Glomerular endothelial cell (primary cell): ENCODE data around the gene C1orf105. TPM values are rescaled to one million over a fixed set of nuclear protein-coding genes. Genes with fewer than 3 reads are reported as not detected.
"Not testable (repeated sequence)": the region's sequence is repeated elsewhere in the genome, so short reads cannot be mapped to it uniquely, and the experiment has no call there.

ENCODE experiments used
- DNase-seq: peaks from one replicate; pipeline ENCODE4 v3.0.0-alpha.2; 2011; ENCODE audit warnings: low read depth, low spot score; ENCODE audit errors: extremely low read depth
- total RNA-seq: library from RNA; depleted of rRNA; stranded (reverse); fragments of >200 nt; gene quantifications from 2 replicates; pipeline ENCODE4 v1.2.3, GENCODE V29; 2015

C1orf105 gene
- total RNA-seq, 1 donor from 2014 or later, result not detected

DNA sequence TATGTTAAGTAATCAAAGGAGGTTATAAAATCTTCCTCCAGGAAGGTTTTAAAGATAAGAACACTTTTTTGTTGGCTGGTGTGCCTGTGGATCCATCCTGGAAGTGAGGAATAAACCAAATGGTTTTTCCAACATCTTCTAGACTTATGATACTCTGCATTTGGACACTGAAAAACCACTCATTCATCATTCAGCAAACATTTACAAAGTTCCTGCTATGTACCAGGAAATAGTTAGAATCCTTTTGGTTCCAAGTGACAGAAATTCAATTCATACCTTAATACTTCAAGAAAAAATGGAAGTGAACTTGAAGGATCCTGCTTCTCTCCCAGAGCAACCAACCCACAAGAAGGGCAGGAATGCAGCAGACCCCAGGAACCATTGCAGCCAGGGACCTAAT is 63.0 kb downstream of the C1orf105 start:
- DNase-seq, result no peak

DNA sequence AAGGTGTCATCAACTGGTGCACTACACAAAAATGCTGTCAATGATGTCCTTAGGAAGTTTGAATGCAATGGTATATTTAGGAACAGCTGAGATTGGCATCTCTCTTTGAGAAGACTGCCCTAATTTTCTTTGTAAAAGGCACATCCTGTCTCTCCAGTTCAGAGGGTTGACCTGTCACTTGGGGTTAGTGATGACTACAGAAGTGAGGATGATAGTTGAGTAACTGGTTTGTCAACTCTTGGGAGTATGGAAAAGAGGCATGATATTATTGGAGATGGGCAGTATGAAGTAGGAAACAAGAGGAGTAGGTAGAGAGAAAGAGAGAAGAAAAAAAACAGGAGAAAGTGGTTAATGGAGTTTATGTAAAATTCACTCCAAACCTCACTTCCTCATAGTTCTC is 63.8 kb downstream of the C1orf105 start:
- DNase-seq, result no peak

DNA sequence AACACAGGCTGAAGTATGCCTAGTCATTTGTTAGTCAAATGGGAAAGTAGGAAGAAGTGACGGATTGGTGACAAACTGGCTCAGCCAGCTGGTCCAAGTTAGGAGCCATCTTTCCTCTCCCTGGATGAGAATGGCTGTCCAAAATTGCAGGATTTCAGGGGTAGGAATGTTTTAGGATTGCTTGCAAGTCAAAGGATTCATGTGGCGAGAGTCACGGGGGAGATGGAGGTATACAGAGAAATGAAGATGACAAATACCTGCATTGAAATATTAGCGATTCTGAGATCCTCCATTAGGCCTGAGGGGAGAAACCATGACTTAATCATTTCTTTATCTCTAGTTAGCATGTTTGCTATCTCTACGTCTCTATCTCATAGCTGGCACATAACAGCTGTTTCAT is 65.1 kb downstream of the C1orf105 start:
- no peak for DNase-seq

DNA sequence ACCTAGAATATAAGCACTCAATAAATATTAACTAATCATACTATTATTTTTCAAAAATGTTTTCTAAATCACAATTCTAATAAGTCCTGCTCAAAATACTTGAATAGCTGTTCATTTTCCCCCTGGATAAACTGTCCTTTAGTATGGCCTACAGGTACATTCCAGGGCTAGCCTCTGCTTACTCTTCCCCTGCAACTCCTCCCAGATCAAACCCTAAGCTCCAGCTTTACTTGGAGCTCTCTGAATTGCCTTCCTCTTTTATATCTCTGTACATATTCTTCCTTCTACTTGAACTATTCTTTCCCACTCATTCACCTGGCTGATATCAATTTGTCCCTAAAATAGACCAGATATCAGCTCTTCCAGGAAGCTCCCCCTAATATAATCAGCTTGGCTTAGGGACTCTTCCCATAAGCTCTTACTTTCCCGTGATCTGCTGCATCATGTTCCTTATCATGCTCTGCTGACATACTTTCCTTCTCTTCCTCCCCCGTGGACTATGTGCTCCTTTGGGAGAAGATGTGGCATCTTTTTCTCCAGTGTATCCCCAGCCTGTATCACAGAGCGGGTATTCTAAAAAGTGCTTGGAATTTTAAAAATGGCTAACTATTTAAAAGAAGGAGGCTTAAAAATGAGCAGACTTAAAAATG is 66.4 kb downstream of the C1orf105 start:
- no peak for DNase-seq

DNA sequence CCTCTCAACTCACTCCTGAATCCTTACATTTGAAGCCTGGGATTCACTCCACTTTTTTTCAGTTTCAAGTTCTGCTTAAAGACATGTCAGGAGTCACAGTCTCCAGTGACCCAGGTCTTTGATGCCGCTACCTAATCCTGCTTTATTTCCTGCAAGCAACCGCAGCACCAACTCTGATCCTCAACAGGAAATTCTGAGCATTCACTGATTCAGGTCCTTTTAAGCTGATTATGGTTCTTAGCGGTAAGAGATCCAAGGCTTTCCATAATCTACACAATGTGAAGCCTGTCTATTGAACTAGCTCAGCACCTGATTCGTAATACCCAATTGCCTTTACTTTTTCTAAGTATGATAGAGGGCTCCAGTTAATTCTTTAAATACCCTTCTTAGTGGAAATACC is 67.1 kb downstream of the C1orf105 start:
- no peak for DNase-seq

DNA sequence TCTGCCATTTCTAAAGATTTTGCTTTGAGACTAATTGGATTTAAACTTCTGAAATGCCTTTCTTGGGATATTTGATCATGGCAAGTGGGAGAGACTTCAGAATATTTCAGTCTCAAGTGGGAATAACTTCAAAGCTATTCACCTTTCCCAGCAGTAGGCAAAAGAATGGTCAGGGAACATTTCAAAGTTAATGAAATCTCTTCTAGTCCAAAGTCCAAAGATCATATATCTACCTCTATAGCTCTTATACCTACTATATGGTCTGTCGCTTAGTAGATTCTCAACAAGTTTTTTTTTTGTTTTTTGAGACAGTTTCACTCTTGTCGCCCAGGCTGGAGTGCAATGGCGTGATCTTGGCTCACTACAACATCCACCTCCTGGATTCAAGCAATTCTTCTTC is 67.9 kb downstream of the C1orf105 start:
- no peak for DNase-seq

DNA sequence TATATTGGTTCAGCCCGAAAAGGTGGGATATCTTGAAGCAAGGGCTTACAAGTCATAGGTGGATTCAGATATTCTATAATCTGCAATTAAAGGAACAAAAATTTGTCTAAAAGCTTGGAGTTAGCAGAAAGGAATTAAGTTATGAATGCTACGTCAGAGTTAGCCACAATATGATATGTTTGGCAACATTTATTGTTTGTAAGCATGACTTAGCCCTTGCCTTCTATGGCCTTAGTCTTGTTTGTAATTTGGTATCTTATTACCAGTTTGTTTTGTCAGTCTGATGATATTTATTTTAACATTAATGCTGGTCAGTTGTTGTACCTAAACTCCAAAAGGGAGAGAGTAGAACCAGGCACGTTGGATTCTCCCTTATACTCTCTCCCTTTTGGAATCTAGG is 69.4 kb downstream of the C1orf105 start:
- no peak for DNase-seq

DNA sequence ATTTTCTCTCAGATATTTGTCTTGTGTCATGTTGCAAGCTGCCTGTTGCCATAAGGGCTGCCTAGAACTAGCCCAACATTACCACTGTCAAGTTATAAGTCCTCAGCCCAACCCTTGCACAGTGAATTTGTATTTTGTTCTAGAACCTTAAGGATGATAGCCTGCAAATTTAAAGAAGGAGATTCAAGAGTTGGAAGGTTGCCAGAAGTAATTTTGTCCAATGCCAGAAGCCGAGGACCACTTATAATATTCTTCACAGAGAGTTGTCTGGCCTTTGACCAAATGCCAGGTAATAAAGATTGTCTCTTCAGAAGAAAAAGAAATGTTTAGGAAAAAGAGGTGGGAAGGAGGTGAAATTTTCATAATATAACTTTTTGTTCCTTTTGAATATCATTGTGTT is 71.9 kb downstream of the C1orf105 start:
- DNase-seq, result no peak

DNA sequence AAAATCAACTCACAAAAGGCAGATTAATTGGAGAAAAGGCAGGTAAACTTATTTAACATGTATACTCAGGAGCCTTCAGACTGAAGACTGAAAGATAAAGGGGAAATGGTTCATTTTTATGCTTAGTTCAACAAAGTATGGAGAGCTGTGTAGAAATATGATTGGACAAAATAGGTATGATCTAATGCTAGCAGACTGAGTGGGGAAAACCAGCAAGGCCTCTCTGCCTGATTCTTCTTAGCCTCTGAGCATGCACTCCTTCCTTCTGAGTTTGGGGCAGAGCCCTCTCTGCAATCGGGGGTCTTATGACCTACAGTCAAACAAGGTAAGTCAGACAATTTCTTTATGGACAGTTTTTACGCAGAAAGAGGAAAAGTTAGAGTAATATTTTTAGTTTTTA is 73.7 kb downstream of the C1orf105 start:
- no peak for DNase-seq

DNA sequence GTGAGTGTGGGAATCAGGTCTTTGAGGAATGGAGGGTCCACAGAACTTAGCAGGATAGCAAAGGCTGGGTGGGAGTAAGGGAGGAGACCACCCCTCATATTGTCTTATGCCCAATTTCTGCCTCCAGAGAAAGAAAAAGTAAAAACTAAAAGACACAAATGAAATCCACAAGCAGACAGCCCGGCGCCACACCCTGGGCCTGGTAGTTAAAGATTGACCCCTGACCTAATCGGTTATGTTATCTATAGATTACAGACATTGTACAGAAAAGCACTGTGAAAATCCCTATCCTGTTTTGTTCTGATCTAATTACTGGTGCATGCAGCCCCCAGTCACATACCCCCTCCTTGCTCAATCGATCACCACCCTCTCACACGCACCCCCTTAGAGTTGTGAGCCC is 75.6 kb downstream of the C1orf105 start:
- DNase-seq, result not testable (repeated sequence)

DNA sequence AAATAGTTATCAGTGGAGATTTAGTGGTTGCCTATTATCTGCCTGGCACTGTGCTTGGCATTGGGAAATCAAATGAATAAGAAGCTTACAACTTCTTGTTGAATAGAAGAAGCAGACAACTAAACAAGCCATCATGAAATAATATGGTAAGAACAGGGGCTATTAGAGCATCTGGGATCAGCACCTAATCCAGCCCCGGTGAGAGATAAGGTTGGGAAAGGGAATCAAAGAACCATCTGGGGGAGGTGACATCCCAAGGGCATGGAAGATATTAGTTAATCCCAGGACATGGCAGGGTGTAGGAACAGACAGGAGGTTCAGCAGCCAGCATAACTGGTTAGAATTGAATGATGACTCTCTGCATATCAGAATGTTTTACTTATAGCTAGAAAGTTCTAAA is 76.2 kb downstream of the C1orf105 start:
- no peak for DNase-seq

DNA sequence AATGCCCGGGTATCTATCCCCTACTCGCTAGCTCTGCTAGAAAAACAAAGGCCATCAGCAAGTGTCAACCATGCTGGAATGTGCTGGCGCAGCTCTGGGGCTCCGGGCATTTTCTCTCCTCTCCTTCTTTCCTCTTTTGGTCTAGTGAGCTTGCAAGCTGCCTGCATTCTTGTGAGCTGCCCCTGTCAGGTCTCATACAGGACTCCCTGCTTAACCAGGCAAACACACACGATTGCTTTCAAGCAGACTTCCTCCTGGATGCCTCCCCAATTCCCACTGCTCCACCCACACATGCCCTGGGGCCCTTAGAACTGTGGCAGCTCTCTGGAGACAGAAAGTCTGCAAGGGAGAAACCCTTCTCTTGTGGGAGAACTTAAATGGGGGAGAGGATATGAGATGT is 76.7 kb downstream of the C1orf105 start:
- DNase-seq, result no peak

DNA sequence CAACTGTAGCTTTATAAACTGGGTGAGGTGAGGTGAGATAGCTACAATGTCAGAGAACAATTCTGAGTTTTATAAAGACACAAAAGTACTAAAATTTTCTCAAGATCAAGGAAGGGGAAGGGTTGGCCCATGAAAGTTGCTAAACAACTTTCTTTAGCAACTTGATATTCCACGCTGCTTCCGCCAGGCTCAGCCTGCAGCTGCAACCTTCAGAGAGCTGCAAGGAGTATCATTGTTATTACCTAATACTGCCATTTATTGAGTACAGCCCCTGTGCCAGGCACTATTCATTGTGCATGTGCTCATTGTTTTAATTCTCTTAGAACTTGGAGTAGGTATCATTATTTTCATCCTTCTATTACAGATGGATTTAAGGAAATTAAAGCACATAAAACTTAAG is 78.4 kb downstream of the C1orf105 start:
- no peak for DNase-seq

DNA sequence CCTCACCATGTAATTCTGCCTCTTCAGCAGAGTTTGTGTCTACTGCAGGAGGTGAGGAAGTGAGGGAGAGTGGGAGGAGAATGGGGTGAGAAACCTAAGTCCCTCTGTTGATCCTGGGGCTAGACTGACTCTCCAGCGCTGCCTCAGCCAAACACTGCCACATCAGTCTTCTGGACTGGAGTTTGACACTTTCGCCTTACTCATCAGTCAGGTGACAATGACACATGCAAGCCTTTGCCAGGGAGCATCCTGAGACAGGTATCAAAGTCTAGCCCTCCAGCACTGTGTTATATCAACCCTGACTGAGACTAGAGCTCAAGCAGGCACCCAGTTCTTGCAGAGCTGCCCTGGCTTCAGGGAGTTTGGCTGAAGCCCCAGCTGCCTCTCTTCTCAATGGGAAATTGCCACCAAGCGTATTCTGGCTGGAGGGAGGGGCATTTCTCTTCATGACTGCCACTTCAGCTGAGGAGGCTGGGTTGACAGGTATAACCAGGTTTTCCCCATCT is 79.2 kb downstream of the C1orf105 start:
- DNase-seq, result no peak

DNA sequence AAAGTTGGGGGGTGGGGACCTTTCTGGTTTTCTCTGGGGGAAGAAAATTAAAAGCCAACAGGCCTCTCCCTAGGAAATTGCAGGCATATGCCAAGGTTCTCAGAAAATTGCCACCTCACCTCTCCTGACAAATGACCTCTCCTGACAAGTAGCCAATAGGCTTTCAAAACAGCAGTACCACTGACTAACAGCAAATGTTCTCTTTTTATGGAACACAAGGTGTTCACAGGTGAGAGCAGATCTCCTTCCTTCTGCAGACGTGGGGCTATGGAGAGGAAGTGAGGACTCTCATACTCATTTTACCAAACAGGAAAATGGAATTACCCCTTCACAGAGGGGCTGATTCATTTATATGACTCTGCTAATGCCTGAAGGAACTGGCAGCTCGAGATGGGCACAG is 79.7 kb downstream of the C1orf105 start:
- no peak for DNase-seq

DNA sequence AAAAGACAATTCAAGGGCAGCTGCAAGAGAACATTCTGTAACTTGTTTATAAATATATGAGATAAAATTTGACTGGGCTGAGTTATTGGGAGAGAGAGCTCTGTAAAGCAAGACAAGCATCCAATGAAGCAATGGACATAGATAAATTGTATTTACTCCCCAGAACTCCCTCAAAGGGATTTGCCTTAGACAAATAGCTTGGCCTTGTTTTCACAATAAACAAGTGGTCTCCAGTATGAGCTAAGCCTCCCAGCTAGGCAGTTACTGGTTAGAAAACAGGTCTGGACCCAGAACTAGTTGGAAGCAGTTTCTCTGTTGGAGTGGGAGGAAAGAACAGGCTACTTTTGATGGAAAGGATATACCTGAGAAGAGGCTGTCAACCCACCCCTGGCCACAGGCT is 87.3 kb downstream of the C1orf105 start:
- no peak for DNase-seq

DNA sequence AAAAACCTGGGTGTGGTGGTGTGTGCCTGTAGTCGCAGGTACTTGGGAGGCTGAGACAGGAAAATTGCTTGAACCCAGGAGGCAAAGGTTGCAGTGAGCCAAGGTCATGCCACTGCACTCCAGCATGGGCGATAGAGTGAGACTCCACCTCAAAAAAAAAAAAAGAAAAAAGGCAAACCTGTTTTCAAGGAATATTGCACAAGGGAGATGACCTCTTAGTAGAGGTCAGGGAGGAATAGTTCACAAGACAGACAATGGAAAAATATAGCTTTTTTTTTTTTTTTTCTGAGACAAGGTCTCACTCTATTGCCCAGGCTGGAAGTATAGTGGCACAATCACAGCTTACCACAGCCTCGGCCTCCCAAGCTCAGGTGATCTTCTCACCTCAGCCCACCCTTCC is 90.0 kb downstream of the C1orf105 start:
- no peak for DNase-seq

DNA sequence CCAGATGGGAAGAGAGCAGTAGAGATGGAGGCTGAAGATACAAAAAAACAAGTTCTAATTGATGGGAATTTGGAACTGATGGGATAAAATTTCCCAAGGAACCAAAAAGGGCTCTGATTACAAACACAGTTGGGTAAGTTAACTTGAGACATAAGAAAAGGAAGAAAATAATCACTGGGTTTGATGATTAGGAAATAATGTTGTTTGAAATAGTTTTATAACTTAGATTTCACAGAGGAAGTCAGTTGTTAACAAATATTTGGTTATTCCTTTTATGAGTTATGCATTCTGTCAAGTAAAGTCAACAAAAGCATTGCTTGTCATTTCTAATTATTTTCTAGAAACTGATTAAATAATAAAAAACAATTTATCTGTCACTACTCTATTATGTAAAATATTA is 92.1 kb downstream of the C1orf105 start:
- DNase-seq, result no peak

DNA sequence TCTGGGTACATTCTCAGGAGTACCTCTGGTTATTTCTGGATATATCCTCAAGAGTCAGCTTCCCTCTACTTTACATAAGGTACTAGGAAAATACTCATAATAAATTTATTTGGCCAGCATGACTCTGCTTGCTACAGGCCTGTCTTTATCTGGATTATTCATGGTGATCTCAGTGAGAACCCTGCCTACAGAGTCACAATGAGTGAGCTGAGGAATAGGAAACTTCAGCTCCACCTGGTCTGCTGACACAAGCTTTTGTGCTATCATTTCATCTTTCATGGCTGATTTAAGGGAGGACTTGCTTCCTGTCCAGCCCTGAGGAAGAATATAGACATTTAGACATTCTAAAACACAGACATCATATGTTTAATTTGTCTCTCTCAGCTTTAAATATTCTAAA is 93.0 kb downstream of the C1orf105 start:
- no peak for DNase-seq

DNA sequence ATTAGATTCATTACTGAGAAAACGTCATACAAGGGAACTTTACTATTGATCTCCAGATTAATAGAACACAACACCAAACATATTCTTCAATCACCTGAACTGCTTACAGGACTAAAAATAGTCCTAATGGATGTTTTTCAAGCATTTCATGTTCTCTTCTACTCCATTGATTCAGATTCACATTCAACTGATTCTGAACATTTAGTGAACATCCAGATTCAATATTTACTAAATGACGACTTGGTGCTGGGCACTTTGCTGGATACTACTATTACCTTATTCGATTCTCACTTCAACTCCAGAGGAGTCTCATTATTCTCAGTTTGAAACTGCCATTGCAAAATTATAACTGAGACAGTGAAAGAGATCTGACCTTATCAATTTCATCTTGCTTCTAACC is 93.6 kb downstream of the C1orf105 start:
- DNase-seq, result no peak

DNA sequence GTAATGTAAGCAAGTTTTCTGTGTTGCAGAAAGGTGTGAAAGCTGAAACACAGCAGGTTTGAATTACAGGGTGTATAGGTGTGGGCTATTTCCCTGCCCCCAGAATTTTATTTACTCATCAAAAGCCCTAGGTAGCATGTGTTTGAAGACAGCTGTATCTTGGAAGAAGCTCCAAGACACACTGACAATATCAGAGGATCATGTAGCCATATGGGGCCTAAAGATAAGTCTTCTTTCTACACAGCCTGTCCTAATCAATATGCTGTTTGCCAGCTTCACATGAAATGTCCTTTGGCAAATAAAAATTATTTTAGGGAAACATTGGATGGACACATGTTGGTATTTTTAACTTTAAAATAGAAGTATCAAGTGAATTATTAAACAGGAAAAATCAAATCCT is 95.0 kb downstream of the C1orf105 start:
- DNase-seq, result no peak

DNA sequence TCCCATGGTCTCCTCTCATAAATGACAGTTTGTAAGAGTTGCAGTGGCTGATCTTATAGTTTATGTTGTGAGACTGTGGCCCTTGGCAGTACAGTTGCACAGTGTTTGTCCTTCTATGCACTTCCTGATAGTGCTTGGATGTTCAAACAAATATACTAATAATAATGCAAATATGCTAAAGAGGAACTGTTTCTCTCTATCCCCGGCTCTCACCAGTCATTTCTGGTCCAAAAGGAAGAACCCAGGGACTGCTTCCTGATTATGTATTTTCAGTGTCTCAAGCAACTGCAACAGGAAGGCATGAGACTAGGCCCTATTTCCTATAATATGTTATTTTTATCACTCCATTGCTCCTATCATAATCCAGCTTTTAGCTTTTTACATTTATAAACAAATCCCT is 95.4 kb downstream of the C1orf105 start:
- DNase-seq, result no peak

DNA sequence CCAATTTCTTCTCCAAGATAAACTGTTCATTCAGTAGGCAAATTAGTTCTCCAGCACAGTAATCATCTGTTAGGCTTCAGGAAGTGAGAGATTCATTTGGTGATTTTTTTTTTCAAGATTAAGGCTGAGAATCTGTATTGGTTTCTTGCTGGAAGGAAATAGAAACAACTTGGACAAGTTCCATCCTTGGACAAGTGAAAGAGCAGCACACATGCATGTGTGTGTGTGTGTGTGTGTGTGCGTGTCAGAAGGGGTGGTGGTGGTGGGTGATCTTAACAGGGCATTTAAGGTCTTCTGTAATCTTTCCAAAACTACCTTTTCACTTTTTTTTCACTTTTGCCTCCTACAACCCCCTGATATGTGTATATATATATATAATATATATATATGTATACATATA is 96.6 kb downstream of the C1orf105 start:
- DNase-seq, result no peak
